T-helper 1 cell treated with Interleukin-12 subunit alpha and Interleukin-12 subunit beta and Interleukin-4 antibody, amounts not matched to agents 30 μg/mL and 1 μg/mL, for 36 hours (primary cell): ENCODE data around the gene SRSF9.
A peak's percentile ranks its signal among the peaks of the same experiment; 100 is the strongest.
"Not testable (repeated sequence)": the region's sequence is repeated elsewhere in the genome, so short reads cannot be mapped to it uniquely, and the experiment has no call there.

ENCODE experiments used
- H3K27ac Mint-ChIP-seq: one replicate; pipeline ENCODE4 v1.8.0; 2021; ENCODE audit warnings: mild to moderate bottlenecking, mixed read lengths
- H3K27me3 Mint-ChIP-seq: one replicate; pipeline ENCODE4 v1.8.0; 2021; ENCODE audit warnings: low read depth, mixed read lengths
- H3K36me3 Mint-ChIP-seq: one replicate; pipeline ENCODE4 v1.8.0; 2021; ENCODE audit warnings: low read depth, mixed read lengths
- H3K4me1 Mint-ChIP-seq: one replicate; pipeline ENCODE4 v1.8.0; 2021; ENCODE audit warnings: low read depth, mixed read lengths
- H3K4me3 Mint-ChIP-seq: one replicate; pipeline ENCODE4 v1.8.0; 2021; ENCODE audit warnings: mild to moderate bottlenecking, moderate library complexity, mixed read lengths
- H3K9me3 Mint-ChIP-seq: one replicate; pipeline ENCODE4 v1.8.0; 2021; ENCODE audit warnings: mixed read lengths

Gene SRSF9

DNA sequence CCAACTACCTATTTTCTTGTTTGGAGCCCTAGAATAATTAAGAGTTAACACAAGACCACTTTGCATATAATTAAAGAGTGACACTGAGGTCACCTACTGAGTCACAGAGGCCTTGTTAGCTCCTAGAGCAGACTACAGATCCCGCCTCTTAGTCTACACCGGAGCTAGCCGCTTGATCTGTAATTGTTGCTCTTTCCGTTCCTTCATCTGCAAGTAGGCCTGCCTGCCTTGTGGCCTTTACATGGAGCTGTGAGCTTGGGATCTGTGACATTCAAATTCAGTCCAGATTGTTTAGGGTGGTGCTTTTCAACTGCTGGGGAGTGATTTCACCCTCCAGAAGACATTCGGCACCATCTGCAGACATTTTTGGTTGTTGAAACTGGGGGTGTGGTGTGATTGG lies 20.8 kb upstream of the SRSF9 start:
- peaks cover 3% of the 10 kb centered on the region for H3K36me3 Mint-ChIP-seq
- H3K9me3 Mint-ChIP-seq = no peaks in the 10 kb centered on the region
- peaks cover 8% of the 10 kb centered on the region for H3K4me1 Mint-ChIP-seq
- H3K27me3 Mint-ChIP-seq = no peaks in the 10 kb centered on the region
- H3K27ac Mint-ChIP-seq = no peak overlapping the region
- no peak overlapping the region for H3K4me3 Mint-ChIP-seq

DNA sequence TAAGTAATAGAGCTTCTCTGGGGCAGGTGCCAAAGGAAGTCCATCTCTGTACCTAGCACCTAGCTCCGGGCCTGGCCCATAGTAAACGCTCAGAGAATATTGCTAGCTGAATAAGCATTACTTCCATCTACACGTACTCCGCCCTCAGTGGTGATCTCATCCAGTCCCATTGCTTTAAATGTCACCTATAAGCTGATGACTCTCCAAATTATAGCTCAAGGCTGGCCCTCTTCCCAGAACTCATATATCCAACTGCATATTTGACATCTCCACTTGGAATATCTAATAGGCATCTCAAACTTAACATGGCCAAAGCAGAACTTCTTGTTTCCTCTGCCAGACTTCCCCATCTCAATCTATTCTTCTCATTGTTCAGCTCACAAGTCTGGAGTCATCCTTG lies 19.5 kb upstream of the SRSF9 start:
- no peaks in the 10 kb centered on the region for H3K4me1 Mint-ChIP-seq
- H3K9me3 Mint-ChIP-seq = no peaks in the 10 kb centered on the region
- H3K36me3 Mint-ChIP-seq = peaks cover 3% of the 10 kb centered on the region
- H3K27ac Mint-ChIP-seq = no peak overlapping the region
- H3K27me3 Mint-ChIP-seq = no peaks in the 10 kb centered on the region
- H3K4me3 Mint-ChIP-seq = no peak overlapping the region

DNA sequence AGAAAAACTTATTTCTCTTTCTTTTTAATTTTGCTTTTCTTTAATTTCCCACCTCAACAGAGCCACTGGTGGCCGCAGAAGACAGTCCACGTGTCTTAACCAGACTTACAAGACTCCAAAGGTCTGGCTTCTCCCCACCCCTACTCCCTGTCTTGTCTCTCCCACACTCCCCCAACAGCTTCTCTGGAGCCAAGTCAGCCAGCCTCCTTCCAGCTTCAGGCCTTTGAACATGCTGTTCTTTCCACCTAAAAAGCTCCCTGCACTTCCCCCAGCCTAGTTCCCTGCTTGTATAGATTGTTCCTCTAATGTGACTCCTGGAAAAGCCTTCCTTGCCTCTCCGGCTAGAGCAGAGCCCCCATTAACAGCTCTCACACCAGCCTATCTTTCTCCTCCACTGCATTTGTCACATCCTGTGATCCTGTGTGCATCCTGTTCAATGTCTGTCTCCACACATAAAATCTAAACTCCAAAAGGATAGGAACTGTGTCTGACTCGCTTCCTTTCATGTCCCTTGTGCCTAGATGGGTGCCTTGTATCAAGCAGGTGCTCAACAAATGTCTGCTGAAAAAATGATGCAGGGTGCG lies 18.6 kb upstream of the SRSF9 start:
- H3K4me3 Mint-ChIP-seq = no peak overlapping the region
- H3K27me3 Mint-ChIP-seq = no peaks in the 10 kb centered on the region
- no peaks in the 10 kb centered on the region for H3K9me3 Mint-ChIP-seq
- no peak overlapping the region for H3K27ac Mint-ChIP-seq
- peaks cover 5% of the 10 kb centered on the region for H3K36me3 Mint-ChIP-seq
- H3K4me1 Mint-ChIP-seq = no peaks in the 10 kb centered on the region

DNA sequence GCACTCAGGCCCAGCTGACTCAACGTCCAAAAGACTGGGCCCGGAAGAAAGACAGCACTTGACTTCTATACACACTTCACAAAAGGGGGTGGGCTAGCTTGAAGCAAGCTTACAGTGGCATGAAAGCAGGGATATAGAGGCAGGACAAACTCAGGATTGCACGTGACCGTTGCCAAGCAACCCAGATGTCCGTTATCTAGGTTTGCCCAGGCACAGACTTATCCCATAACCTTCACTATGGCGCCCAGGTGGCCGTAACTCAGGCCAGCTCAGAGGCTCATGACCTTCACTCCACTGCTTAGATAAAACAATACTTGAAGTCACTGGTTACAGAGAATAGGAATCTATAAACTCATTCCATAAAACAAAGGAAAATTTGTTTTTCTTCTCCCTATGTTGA lies 18.0 kb upstream of the SRSF9 start:
- H3K4me1 Mint-ChIP-seq, H3K4me3 Mint-ChIP-seq, H3K9me3 Mint-ChIP-seq, H3K27me3 Mint-ChIP-seq, H3K36me3 Mint-ChIP-seq, H3K27ac Mint-ChIP-seq: not testable (repeated sequence)

- no peak overlapping the region for H3K27ac Mint-ChIP-seq
- no peaks in the 10 kb centered on the region for H3K27me3 Mint-ChIP-seq
- H3K36me3 Mint-ChIP-seq = peaks cover 10% of the 10 kb centered on the region
- H3K9me3 Mint-ChIP-seq = no peaks in the 10 kb centered on the region
- no peaks in the 10 kb centered on the region for H3K4me1 Mint-ChIP-seq
- H3K4me3 Mint-ChIP-seq = no peak overlapping the region
Observed at GRCh38 chr12:120485961-120486881, 16.7 kb upstream of the SRSF9 start.

DNA sequence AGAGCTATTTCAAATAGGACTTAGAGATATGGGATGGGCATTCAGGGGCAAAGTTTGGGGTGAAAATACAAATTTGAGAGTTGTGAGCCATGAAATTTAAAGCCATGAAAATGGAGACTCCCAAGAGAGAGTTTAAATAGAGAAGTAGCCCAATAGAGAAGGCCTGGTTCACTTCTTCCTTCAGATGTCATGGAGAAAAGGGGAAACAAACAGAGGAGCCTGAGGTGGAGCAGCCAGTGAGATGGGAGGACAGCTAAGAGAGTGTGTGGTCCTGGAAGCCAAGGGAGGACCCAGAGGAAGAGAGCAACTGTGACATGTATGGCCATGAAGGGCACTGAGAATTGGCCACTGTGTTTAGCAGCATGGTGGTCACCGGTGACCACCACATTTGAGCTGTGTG lies 14.1 kb upstream of the SRSF9 start:
- H3K27me3 Mint-ChIP-seq = no peaks in the 10 kb centered on the region
- H3K27ac Mint-ChIP-seq = no peak overlapping the region
- peaks cover 2% of the 10 kb centered on the region for H3K4me1 Mint-ChIP-seq
- H3K36me3 Mint-ChIP-seq = peaks cover 6% of the 10 kb centered on the region
- H3K4me3 Mint-ChIP-seq = no peak overlapping the region
- no peaks in the 10 kb centered on the region for H3K9me3 Mint-ChIP-seq

- H3K4me3 Mint-ChIP-seq = no peak overlapping the region
- peaks cover 2% of the 10 kb centered on the region for H3K4me1 Mint-ChIP-seq
- no peak overlapping the region for H3K27ac Mint-ChIP-seq
- H3K9me3 Mint-ChIP-seq = no peaks in the 10 kb centered on the region
- H3K27me3 Mint-ChIP-seq = no peaks in the 10 kb centered on the region
- peaks cover 6% of the 10 kb centered on the region for H3K36me3 Mint-ChIP-seq
Observed at GRCh38 chr12:120481022-120481767, 11.6 kb upstream of the SRSF9 start.

DNA sequence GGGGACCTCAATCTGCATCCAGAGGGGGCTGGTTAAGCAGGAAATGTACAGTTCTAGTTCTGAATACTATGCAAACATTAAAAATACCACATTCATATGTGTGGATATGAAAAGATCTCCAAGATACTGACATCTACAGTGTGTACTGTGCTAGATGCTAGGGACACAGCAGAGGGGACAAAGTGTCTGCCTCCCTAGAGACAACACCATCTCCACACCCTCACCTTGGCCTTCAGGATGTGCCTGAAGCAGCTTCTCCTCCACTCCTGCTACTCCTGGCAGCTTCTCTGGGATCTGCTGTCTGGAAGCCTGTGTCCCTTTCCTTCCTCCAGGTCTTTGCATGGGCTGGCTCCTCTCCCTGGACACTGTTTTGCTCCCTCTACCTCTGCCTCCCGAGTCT lies 10.7 kb upstream of the SRSF9 start:
- H3K4me3 Mint-ChIP-seq = no peak overlapping the region
- no peaks in the 10 kb centered on the region for H3K9me3 Mint-ChIP-seq
- no peak overlapping the region for H3K27ac Mint-ChIP-seq
- peaks cover 2% of the 10 kb centered on the region for H3K4me1 Mint-ChIP-seq
- H3K27me3 Mint-ChIP-seq = no peaks in the 10 kb centered on the region
- peaks cover 6% of the 10 kb centered on the region for H3K36me3 Mint-ChIP-seq

DNA sequence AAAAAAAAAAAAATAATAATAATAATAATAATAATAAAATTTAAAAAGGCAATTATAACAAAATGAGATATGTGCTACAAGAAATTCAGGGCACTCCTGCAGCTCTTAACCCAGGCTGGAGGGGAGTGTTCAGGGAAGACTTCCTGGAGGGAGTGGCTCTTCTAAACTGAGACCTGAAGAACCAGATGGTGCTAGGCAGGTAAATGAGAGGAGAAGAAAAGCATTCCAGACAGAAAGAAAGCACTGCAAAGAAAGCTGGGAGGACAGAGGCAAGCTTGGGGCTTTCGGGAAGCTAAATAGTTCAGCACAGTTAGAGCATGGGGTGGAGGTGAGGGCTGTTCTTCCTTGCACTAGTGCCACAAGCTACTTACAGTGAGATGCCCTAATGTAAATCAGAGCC lies 9.9 kb upstream of the SRSF9 start:
- no peak overlapping the region for H3K4me3 Mint-ChIP-seq
- no peak overlapping the region for H3K27ac Mint-ChIP-seq
- peaks cover 6% of the 10 kb centered on the region for H3K36me3 Mint-ChIP-seq

DNA sequence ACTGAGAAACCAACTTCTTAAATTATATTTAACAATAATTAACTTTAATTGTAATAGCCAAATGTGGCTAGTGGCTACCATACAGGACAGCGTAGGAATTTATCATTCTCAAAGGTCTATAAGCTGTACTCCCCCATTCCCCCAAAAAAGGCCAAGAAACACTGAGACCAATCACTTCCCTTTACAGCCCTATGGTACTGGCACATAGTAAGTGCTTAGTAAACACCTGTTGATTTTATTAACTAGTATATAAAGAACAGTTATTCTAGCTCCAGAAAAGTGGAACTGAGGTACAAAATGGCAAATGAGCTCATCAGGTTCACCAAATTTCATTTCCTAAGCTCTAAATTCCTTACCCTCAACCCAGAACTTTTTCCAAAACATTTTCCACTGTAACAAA lies 6.1 kb upstream of the SRSF9 start:
- no peak overlapping the region for H3K27ac Mint-ChIP-seq
- H3K36me3 Mint-ChIP-seq = peaks cover 2% of the 10 kb centered on the region
- H3K4me1 Mint-ChIP-seq = peaks cover 9% of the 10 kb centered on the region
- peaks cover 8% of the 10 kb centered on the region for H3K27me3 Mint-ChIP-seq
- H3K4me3 Mint-ChIP-seq = no peak overlapping the region
- no peaks in the 10 kb centered on the region for H3K9me3 Mint-ChIP-seq

More for the DNA sequence above, 9.9 kb upstream of the SRSF9 start:
- peaks cover 4% of the 10 kb centered on the region for H3K27me3 Mint-ChIP-seq
- peaks cover 5% of the 10 kb centered on the region for H3K4me1 Mint-ChIP-seq
- H3K9me3 Mint-ChIP-seq = no peaks in the 10 kb centered on the region

DNA sequence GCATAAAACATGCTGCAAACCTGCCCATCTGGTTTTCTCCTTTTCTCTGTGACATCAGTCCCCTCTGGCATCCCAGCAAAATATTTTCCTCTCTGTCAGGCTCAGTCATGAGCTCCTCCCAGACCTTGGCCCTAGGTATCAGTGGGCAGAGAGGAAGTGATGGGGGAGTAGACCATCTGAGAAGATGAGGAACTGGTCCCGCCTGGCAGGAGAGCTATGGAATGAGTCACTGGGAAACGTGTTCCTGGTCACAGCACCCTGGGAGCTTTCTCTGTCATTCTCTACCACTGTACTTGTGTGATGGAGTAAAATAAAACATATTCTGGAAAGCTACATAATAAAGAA lies 5.0 kb upstream of the SRSF9 start:
- H3K9me3 Mint-ChIP-seq = no peaks in the 10 kb centered on the region
- H3K4me3 Mint-ChIP-seq = no peak overlapping the region
- peaks cover 4% of the 10 kb centered on the region for H3K36me3 Mint-ChIP-seq
- no peak overlapping the region for H3K27ac Mint-ChIP-seq
- peaks cover 10% of the 10 kb centered on the region for H3K4me1 Mint-ChIP-seq
- H3K27me3 Mint-ChIP-seq = peaks cover 8% of the 10 kb centered on the region

DNA sequence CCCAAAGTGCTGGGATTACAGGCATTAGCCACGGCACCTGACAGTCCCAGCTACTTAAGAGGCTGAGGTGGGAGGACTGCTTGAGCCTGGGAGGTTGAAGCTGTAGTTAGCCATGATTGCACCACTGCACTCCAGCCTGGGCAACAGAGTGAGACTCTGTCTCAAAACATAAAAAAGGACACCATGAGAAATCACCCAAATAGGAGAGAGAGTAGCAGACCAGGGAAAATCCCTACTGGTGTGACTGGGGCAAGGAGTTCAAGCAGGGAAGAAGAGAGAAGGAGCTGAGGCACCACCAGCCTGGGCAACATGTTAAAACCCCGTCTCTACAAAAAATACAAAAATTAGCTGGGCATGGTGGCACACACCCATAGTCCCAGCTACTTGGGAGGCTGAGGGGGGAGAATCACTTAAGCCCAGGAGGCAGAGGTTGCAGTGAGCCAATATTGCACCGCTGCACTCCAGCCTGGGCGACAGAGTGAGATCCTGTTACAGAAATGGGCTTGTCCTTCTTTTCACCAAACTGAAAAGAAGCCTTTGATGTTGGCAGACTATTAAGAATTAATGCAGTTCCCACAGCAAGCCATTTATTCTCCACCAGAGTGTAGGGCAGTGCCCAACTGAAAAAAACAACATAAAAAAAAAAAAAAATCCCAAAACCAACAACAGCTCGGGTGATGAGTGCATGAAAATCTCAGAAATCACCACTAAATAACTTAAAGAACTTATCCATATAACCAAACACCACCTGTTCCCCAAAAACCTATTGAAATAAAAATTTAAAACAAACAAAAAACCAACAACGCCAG lies 4.5 kb upstream of the SRSF9 start:
- Mint-ChIP-seq H3K4me3 (no peak overlapping the region), H3K36me3 (peaks cover 4% of the 10 kb centered on the region), H3K27me3 (peaks cover 8% of the 10 kb centered on the region), H3K4me1 (peaks cover 10% of the 10 kb centered on the region), H3K27ac (no peak overlapping the region), H3K9me3 (no peaks in the 10 kb centered on the region)

GRCh38 chr12:120472521-120472920 lies 3.0 kb upstream of the SRSF9 start:
- H3K27ac Mint-ChIP-seq = no peak overlapping the region
- peaks cover 4% of the 10 kb centered on the region for H3K36me3 Mint-ChIP-seq
- peaks cover 11% of the 10 kb centered on the region for H3K4me1 Mint-ChIP-seq
- peaks cover 8% of the 10 kb centered on the region for H3K27me3 Mint-ChIP-seq
- H3K4me3 Mint-ChIP-seq = no peak overlapping the region
- no peaks in the 10 kb centered on the region for H3K9me3 Mint-ChIP-seq

GRCh38 chr12:120470150-120470784 lies 719 bp upstream of the SRSF9 start:
- Mint-ChIP-seq H3K27ac (peak overlapping the region; percentile 85), H3K4me1 (peaks cover 22% of the 10 kb centered on the region), H3K36me3 (peaks cover 11% of the 10 kb centered on the region), H3K9me3 (no peaks in the 10 kb centered on the region), H3K27me3 (peaks cover 8% of the 10 kb centered on the region), H3K4me3 (peak overlapping the region; percentile 93)
